Keratinocyte (primary cell): ENCODE measurements around the gene LUZP1. TPM values are rescaled to one million over a fixed set of nuclear protein-coding genes. Genes with fewer than 3 reads are reported as not detected.

Source experiments
- DNase-seq: peaks from one replicate; pipeline ENCODE4 v3.0.0-alpha.2; 2011; ENCODE audit warnings: low read depth, missing footprints, low spot score
- FAIRE-seq: peaks from 2 replicates; lab custom pipeline; 2011; peaks lifted over from hg19 to GRCh38; lab: Jason Lieb, UNC
- H2AFZ ChIP-seq: 2 replicates; pipeline ENCODE4 v1.6.0; 2012; ENCODE audit warnings: low read length, control low read depth, inconsistent platforms; ENCODE audit not compliant: control insufficient read depth
- H3K27ac ChIP-seq: 2 replicates; pipeline ENCODE4 v1.5.1; 2011; ENCODE audit warnings: low read length; ENCODE audit not compliant: control insufficient read depth, insufficient read depth
- H3K27me3 ChIP-seq: 3 replicates; pipeline ENCODE4 v1.6.0; 2011; ENCODE audit warnings: low read length; ENCODE audit not compliant: control insufficient read depth, insufficient read depth; ENCODE audit errors: extremely low read depth
- H3K36me3 ChIP-seq, 2 experiments: 2 replicates in 1 of 2; 3 replicates in 1 of 2; pipeline ENCODE4 v1.5.1; 2011; ENCODE audit warnings: low read length in 2 of 2, mild to moderate bottlenecking in 1 of 2; ENCODE audit not compliant: control insufficient read depth in 2 of 2, insufficient read depth in 2 of 2; ENCODE audit errors: extremely low read depth in 1 of 2
- H3K4me1 ChIP-seq: 3 replicates; pipeline ENCODE4 v1.5.1; 2011; ENCODE audit warnings: low read length; ENCODE audit not compliant: control insufficient read depth, insufficient read depth; ENCODE audit errors: extremely low read depth
- H3K4me2 ChIP-seq: 3 replicates; pipeline ENCODE4 v1.6.0; 2011; ENCODE audit warnings: low read depth, low read length; ENCODE audit not compliant: control insufficient read depth, insufficient read depth; ENCODE audit errors: extremely low read depth
- H3K4me3 ChIP-seq, 3 experiments: fragments of 200-600 bp in 1 of 3; sonication (generic) in 1 of 3; 2 replicates in 2 of 3; 3 replicates in 1 of 3; pipeline ENCODE4 v1.5.1; 2011 to 2016; ENCODE audit warnings: low read length in 3 of 3, mild to moderate bottlenecking in 3 of 3, control low read depth in 2 of 3, inconsistent platforms in 1 of 3, low read depth in 1 of 3, mixed read lengths in 1 of 3, mixed run types in 1 of 3, moderate library complexity in 1 of 3; ENCODE audit not compliant: control insufficient read depth in 2 of 3, insufficient read depth in 2 of 3; ENCODE audit errors: extremely low read depth in 1 of 3
- H3K79me2 ChIP-seq: 2 replicates; pipeline ENCODE4 v1.6.0; 2012; ENCODE audit warnings: low read length; ENCODE audit not compliant: control insufficient read depth, insufficient read depth
- H3K9ac ChIP-seq: 3 replicates; pipeline ENCODE4 v1.6.0; 2011; ENCODE audit warnings: low read length; ENCODE audit not compliant: control insufficient read depth, insufficient read depth; ENCODE audit errors: extremely low read depth
- H3K9me1 ChIP-seq: 3 replicates; pipeline ENCODE4 v1.6.0; 2011; ENCODE audit warnings: low read length; ENCODE audit not compliant: control insufficient read depth, insufficient read depth; ENCODE audit errors: extremely low read depth
- H3K9me3 ChIP-seq: 2 replicates; pipeline ENCODE4 v1.5.1; 2012; ENCODE audit warnings: low read depth, low read length; ENCODE audit not compliant: control insufficient read depth
- H4K20me1 ChIP-seq: 3 replicates; pipeline ENCODE4 v1.6.0; 2011; ENCODE audit warnings: low read length; ENCODE audit not compliant: control insufficient read depth, insufficient read depth; ENCODE audit errors: extremely low read depth
- CTCF ChIP-seq, 3 experiments: IDR thresholded peaks in 1 of 3; conservative IDR thresholded peaks in 1 of 3; optimal IDR thresholded peaks in 1 of 3; 2 replicates in 2 of 3; 3 replicates in 1 of 3; pipeline versions ENCODE3 to v1.5.1; 2011; ENCODE audit warnings: low read length in 3 of 3, mild to moderate bottlenecking in 3 of 3, moderate library complexity in 2 of 3, control low read depth in 1 of 3, inconsistent platforms in 1 of 3; ENCODE audit not compliant: insufficient read depth in 2 of 3; ENCODE audit errors: extremely low read depth in 1 of 3
- EZH2 ChIP-seq: IDR thresholded peaks from one replicate; pipeline ENCODE4 v1.6.1; 2012; ENCODE audit warnings: inconsistent platforms, mild to moderate bottlenecking, low read length, moderate library complexity
- dilution Hi-C: fragments of 300-500 bp; cut with MboI; formaldehyde crosslinking; loops from one replicate; pipeline ENCODE4 v1.7.0; 2020; ENCODE audit warnings: low sequenced_read_pairs; ENCODE audit not compliant: extremely low pct_ligation_motif_present
- polyA minus RNA-seq, 3 experiments: library from RNA; depleted of rRNA, polyadenylated mRNA; stranded (reverse); fragments of >200 nt; gene quantifications; 1 replicate in 1 of 3; 2 replicates in 1 of 3; 3 replicates in 1 of 3; pipeline ENCODE4 v1.2.3, GENCODE V29; 2011
- polyA plus RNA-seq, 5 experiments: library from polyadenylated mRNA; depleted of rRNA in 3 of 5; stranded (reverse) in 3 of 5; stranded (forward) in 1 of 5; unstranded in 1 of 5; fragments of >200 nt; gene quantifications; 1 replicate in 1 of 5; 2 replicates in 3 of 5; 3 replicates in 1 of 5; pipeline versions ENCODE4 v1.2.1 to v1.2.3, GENCODE V29; 2011 to 2012; ENCODE audit warnings: missing spikeins in 2 of 5, low read depth in 1 of 5, low replicate concordance in 1 of 5

The LUZP1 gene
- 46.1 to 52.8 TPM (median 52.5 TPM) in 3 replicates for polyA plus RNA-seq
- 102 TPM for polyA plus RNA-seq (2011; ENCODE audit: low read depth)
- polyA plus RNA-seq (2011; cell fraction: cytosol; rRNA removed), result 31.4 and 40.6 TPM in 2 replicates
- 68.2 and 75.7 TPM in 2 replicates for polyA plus RNA-seq (2011; cell fraction: nucleus; rRNA removed)
- 18.8 and 46.9 TPM in 2 replicates for polyA plus RNA-seq (2012; ENCODE audit: low replicate concordance)
- 65.4 to 110 TPM (median 99.0 TPM) in 3 replicates for polyA minus RNA-seq
- polyA minus RNA-seq (2011; cell fraction: cytosol; rRNA and poly(A)+ RNA removed), result 59.9 TPM
- 89.4 and 161 TPM in 2 replicates for polyA minus RNA-seq (2011; cell fraction: nucleus; rRNA and poly(A)+ RNA removed)

GRCh38 chr1:23168445-23169194 is at the start of gene LUZP1:
Gene LUZP1 (minus strand): TSS chr1:23168856.
- peak within 1 kb of the TSS; percentile 94 for H3K9ac ChIP-seq
- peak within 1 kb of the TSS; percentile 62 to 87 (median 86) for H3K4me3 ChIP-seq
- no peaks in the 10 kb centered on the region for H3K27me3 ChIP-seq
- no peaks in the 10 kb centered on the region for H4K20me1 ChIP-seq
- no peak for FAIRE-seq
- no peak for TF ChIP-seq EZH2
- TF ChIP-seq CTCF (optimal IDR thresholded peaks at IDR 0.05 in 1 of 3, IDR thresholded peaks at IDR 0.05 in 1 of 3, conservative IDR thresholded peaks at IDR 0.05 in 1 of 3; ENCODE audit: extremely low read depth in 1 of 3, insufficient read depth in 2 of 3, low read length in 3 of 3), result no peak
- H3K4me2 ChIP-seq, result peak within 1 kb of the TSS; percentile 77
- peak within 1 kb of the TSS; percentile 45 for H2AFZ ChIP-seq
- DNase-seq, result peak; percentile 66
- H3K9me1 ChIP-seq, result no peaks in the 10 kb centered on the region
- no peaks in the 10 kb centered on the region for H3K9me3 ChIP-seq
- peaks cover 49% of the 10 kb centered on the region for H3K4me1 ChIP-seq
- dilution Hi-C loops, result no loop called here
- peak within 1 kb of the TSS; percentile 91 for H3K27ac ChIP-seq
- no peaks in the 10 kb centered on the region for H3K36me3 ChIP-seq
- peaks cover 46% of the 10 kb centered on the region for H3K79me2 ChIP-seq

- FAIRE-seq (no peak), DNase-seq (no peak)
- Histone ChIP-seq H3K4me2 (peak within 1 kb of the TSS; percentile 63), H3K27ac (no peak within 1 kb of the TSS), H3K36me3 (no peaks in the 10 kb centered on the region), H2AFZ (no peak within 1 kb of the TSS), H3K4me1 (peaks cover 4% of the 10 kb centered on the region), H3K4me3 (peak within 1 kb of the TSS; percentile 36 to 54 (median 39)), H3K9ac (no peak within 1 kb of the TSS), H4K20me1 (no peaks in the 10 kb centered on the region), H3K79me2 (no peaks in the 10 kb centered on the region), H3K9me1 (no peaks in the 10 kb centered on the region), H3K27me3 (peaks cover 25% of the 10 kb centered on the region), H3K9me3 (no peaks in the 10 kb centered on the region)
- no peak for TF ChIP-seq CTCF (optimal IDR thresholded peaks at IDR 0.05 in 1 of 3, IDR thresholded peaks at IDR 0.05 in 1 of 3, conservative IDR thresholded peaks at IDR 0.05 in 1 of 3; ENCODE audit: extremely low read depth in 1 of 3, insufficient read depth in 2 of 3, low read length in 3 of 3)
- peak; percentile 70 for TF ChIP-seq EZH2
- dilution Hi-C loops, result no loop called here
Measured at GRCh38 chr1:23217421-23218115, 48.9 kb upstream of the LUZP1 start, which contains the start of gene HTR1D. Gene HTR1D (minus strand): TSS chr1:23217502. CDS start chr1:23194219, 23,283 bp downstream.
